HG03159 (cell line): ENCODE results near the gene PDE1A.
A peak's percentile ranks its signal among the peaks of the same experiment; 100 is the strongest.

Source experiments
- ATAC-seq: cut with Tn5 transposase; IDR thresholded peaks from one replicate; pipeline ENCODE4 v1.9.1; 2021; ENCODE audit warnings: mild to moderate bottlenecking, moderate library complexity; ENCODE audit not compliant: unreplicated experiment

PDE1A gene

DNA sequence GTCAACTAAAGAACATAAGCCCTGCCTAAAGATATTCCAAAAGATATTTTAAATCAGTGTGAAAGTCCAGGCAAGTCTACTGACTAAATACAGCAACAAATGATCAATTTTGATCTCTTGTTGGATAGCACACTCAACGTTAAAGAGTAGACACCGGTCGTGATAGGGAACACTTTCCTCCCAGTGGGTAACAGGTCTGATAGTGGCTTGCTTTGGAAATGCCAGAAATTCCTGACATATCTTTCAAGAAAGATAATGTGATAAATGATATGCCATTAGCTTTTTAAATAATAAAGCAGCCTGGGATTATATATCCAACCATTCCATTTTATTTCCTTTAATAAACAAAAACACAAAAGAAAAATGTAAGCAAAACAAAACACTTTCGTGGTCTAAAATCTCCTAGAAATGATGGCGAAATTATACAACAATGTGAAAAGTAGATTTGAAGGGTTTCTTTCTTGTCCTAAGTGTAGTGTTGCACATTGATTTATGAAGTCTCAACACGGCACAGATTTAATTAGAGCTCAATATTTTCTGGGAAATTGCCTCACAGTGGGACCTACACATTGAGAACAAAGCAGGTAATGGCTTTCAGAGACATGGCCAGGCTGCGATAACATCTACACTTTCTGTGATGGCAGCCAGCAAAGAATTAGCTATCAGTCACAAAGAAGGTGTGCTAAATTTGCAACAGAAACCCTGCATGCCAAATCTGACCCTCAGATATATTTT lies 282.6 kb downstream of the PDE1A start:
- no peak for ATAC-seq

- no peak for ATAC-seq
Measured at GRCh38 chr2:182142062-182142461, 284.8 kb downstream of the PDE1A start.

DNA sequence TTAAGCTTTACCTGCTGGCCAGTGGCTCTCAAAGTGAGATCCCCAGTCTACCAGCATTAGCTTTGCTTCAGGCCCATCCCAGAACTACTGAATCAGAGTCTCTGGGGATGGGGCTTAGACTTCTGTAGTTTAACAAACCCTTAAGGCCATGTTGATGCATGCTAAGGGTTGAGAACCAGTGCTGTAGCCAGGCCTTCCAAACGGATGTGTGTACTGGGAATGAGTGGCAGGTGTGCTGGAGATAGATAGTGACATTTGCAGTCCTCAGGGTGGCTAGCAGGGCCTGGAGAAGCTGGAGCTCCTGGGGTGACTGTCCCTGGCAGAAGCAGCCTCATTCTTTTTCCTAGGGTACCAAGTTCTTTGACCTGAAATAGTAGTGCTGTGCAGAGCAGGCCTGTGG lies 292.6 kb downstream of the PDE1A start:
- ATAC-seq = no peak

DNA sequence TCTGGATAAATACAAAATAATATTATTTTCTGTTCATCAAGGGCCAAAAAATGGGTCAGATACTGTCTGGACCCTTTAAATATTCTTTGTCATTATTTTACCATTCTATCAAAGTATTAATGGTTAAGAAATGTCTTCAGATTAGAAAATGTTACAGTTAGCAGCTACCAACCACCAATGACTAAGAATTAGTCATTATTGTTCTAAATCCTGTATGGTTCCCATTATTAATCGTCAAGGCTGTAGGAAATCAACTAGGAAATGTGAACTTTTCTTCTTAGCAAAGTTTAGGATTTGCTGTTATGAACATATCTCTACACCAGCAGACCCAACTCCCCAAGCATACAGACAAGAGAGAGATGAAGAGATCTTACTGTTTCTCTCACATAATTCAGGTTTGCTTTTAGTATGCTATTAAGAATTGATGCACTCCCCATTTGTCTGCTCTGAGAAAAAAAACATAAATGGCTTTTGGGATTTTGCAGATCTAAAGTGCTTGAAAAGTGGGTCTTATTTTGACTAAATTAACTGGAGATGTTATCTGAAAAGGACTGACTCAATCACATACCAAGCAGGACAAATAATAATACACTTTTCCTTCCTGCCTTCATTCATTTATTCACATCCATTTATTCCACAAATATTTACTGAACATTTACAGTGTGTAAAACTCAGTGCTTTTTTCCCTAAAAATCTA lies 293.5 kb downstream of the PDE1A start:
- ATAC-seq = no peak

DNA sequence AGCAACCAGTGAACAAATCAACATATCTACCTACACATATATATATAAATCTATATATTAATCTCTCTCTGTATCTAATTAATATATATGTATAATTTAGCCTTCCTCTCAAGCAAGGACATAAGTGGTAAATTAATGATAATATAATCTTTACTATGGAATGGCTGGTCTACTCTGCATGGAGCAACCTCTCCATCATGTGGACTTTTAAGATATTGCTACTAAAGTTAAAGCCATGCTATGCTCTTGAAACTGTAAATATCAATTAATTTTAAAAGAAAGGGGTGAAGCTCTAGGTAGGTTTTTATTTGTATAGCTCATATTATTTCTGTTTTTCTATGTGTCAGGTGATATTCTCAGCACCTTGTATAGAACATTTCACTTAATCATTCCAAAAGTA lies 294.2 kb downstream of the PDE1A start:
- no peak for ATAC-seq

DNA sequence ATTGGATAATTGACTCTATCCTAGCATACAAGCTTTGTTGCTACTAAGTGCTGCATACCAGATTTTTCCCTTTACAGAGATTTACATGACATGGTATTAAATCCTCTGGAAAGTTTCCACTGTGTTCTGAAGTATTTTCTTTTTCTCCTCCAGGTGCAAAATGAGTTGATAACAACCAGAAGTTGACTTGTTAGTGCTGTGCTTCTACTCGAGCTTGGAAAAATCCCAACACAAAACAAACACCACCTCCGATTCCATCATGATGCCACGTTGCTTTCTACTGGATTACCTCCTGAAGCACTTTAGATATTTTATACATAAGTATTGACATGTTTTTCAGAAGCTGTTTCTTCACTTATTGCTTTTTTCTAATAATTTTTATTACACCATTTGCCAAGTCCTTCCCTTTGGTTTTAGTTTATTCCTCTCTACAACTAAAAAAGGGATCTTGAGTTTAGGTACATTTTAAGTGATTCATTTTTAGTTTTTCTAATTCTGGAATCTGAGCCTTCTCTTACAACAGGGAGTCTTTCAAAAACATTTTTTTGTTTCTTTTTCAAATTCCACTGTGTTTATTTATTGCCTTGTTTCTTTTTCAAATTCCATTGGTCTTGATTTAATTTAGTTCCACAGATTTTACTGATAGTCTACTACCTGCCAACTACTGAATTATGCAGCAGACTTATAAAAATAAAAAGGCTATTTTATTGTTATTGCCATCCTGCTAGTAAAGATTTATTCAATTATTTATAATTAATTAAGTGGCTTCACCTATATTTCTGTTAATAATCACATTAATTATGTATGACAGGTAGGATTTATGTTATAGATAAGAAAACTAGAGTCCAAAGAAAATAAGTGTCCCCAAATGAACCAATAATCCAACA lies 297.8 kb downstream of the PDE1A start:
- no peak for ATAC-seq

DNA sequence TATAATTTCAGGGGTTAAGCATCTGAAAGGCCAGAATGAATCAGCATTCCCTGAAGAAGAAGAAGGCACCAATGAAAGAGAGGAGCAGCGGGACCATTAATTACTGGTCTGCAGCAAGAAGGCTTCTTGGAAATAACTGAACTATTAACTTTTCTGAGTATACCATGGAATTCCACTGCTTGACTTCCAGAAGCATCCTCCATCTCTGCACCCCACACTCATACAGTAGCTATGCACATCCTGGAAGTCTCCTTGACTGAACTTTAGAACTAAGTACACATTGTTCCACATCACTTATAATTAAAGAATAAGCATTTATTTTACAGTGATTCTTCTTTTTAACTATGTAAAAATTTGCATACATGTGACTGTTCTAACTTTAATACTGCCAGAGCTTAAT lies 309.6 kb downstream of the PDE1A start:
- no peak for ATAC-seq

GRCh38 chr2:182116774-182117173 lies 310.1 kb downstream of the PDE1A start:
- ATAC-seq = no peak

GRCh38 chr2:182115258-182115657 lies 311.6 kb downstream of the PDE1A start:
- ATAC-seq = no peak

DNA sequence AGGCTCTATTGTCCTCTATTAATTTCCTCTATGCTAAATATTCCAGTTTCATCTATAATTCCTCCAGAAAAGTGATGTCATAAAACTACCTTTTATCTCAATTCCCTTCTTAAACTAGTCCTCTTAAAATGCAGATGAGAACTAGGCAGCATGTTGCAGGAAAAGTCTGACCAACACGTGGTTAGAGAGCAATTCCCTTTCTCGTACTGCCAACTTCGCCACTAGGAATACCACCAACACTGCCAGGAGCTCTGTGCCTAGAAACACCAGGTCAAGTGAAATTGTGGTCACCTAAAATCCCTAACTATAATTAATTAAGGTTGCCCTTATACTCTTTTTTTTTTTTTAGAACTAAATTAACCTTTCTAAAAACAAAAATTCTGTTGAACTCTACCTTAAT lies 313.5 kb downstream of the PDE1A start:
- ATAC-seq = no peak

GRCh38 chr2:182110347-182110746 lies 316.5 kb downstream of the PDE1A start:
- no peak for ATAC-seq

GRCh38 chr2:182103526-182103925 lies 323.3 kb downstream of the PDE1A start:
- no peak for ATAC-seq

GRCh38 chr2:182101263-182101662 lies 325.6 kb downstream of the PDE1A start:
- ATAC-seq = peak; percentile 72

DNA sequence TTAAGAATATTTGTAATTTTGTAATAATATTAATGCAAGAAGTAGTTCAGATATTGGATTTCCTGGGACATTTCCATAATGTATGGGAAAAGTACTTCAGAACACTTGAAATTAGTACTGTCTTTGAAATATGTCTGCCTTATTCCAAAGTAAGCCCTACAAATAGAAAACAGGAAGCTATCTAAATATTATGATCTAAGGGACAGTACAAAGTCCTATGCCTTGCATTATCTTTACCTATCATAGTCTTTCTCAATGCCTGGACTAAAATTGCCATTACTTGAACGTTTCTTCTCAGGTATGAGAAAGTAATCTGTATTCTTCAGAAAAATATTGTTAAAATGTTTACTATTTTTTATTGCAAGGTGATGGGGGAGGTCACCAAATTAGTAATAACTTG lies 328.2 kb downstream of the PDE1A start:
- ATAC-seq = no peak

DNA sequence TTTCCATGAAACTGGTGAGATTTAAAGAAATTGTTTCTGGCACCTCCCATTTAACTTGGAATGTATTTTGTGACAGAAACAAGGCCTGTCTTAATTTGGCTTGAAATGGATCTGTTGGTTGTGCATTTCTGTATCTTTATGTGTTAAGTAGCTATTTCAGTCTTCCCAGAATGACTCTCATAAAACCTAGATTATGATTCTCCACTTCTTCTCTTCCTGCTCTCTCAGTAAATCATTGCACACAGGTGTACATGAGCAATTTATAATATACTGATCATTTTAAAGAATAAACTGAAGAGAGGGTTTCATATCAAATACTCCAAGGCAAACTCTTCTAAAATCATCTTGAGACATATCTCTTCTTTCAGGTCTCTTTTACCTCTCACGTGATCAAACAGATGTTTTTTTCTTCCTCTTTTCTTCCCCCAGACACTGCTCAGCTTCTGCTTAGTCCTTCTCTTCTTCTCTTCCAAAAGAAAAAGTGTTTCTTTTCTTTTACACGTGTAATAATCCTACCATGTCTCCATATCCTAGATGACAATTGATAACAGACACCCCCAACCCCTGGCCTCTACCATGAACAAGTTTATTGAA lies 329.2 kb downstream of the PDE1A start:
- no peak for ATAC-seq

GRCh38 chr2:182090486-182090885 lies 336.4 kb downstream of the PDE1A start:
- ATAC-seq = no peak
